Uterus (tissue), 4 donors: Measurements from ENCODE around the gene MRC2. TPM values are rescaled to one million over a fixed set of nuclear protein-coding genes. Genes with fewer than 3 reads are reported as not detected.

Experiments
- DNase-seq, 2 donors: peaks; one replicate each; pipeline ENCODE4 v3.0.0-alpha.2; 2019 to 2020
- H3K27ac ChIP-seq, 2 donors: fragments of 200-600 bp; sonication (generic); 1 replicate in 1 of 2; 2 replicates in 1 of 2; pipeline ENCODE4 v1.5.1; 2016 to 2018
- H3K27me3 ChIP-seq, 2 donors: fragments of 200-600 bp; sonication (generic); one replicate each; pipeline ENCODE4 v1.5.1; 2018 to 2019; ENCODE audit warnings: control low read depth in 1 of 2
- H3K36me3 ChIP-seq, 2 donors: fragments of 200-600 bp; sonication (generic); one replicate each; pipeline ENCODE4 v1.5.1; 2019; ENCODE audit warnings: control low read depth in 1 of 2
- H3K4me1 ChIP-seq, 2 donors: fragments of 200-600 bp; sonication (generic); one replicate each; pipeline ENCODE4 v1.5.1; 2018 to 2019; ENCODE audit warnings: control low read depth in 1 of 2
- H3K4me3 ChIP-seq, 2 donors: fragments of 200-600 bp; sonication (generic); 1 replicate in 1 of 2; 2 replicates in 1 of 2; pipeline ENCODE4 v1.5.1; 2018 to 2019; ENCODE audit warnings: mild to moderate bottlenecking in 1 of 2
- H3K9me3 ChIP-seq, 2 donors: fragments of 200-600 bp; sonication (generic); one replicate each; pipeline ENCODE4 v1.5.1; 2019; ENCODE audit warnings: control low read depth in 1 of 2
- POLR2A ChIP-seq, 2 donors: fragments of 450-650 bp; IDR thresholded peaks; one replicate each; pipeline ENCODE4 v1.6.1; 2016; ENCODE audit warnings: antibody characterized with exemption in 2 of 2, mild to moderate bottlenecking in 1 of 2, moderate library complexity in 1 of 2
- intact Hi-C: fragments of 100-400 bp; cut with DNase I; formaldehyde crosslinking; loops from one replicate; pipeline ENCODE4 v1.15.1; 2023; ENCODE audit warnings: low total_unique reads
- total RNA-seq, 4 donors: library from RNA; depleted of rRNA in 3 of 4; stranded (reverse); fragments of >200 nt in 3 of 4; gene quantifications; one replicate each; pipeline versions ENCODE4 v1.1.0 to v1.2.4, GENCODE V29; 2014 to 2023
- TF ChIP-seq, protein P1 (sequence below), 4 experiments: fragments of 200-600 bp in 2 of 4; fragments of 450-650 bp in 2 of 4; sonication (generic) in 2 of 4; IDR thresholded peaks; one replicate each; pipeline ENCODE4 v1.5.1; 2016 to 2019; ENCODE audit warnings: antibody characterized with exemption in 4 of 4, mild to moderate bottlenecking in 2 of 4, moderate library complexity in 1 of 4
- donor health status: DM: yes; HTN: yes; CAD: no.

Gene MRC2
- total RNA-seq, 4 donors from 2014 or later: 30.7 to 273 (median 102) TPM

DNA sequence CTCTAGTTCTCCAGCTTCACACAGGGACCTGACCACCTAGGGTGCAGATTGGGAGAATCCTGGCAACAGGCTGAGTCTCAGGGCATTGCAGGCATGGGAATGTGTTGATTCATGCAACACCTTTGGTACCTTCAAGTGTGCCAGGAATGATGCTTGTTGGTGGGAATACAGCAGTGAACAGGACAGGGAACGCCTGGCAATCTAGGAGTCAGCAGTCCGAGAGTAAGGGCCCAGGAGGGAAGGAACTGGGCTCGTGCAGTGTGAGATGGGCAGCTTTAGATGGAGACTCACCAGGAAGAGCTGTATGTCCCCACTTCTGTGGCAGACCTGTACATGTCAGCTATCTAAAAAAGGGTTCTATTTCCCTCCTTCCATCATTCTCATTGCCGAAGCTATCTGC lies 12.0 kb upstream of the MRC2 start:
- H3K36me3 ChIP-seq: no peaks in the 10 kb centered on the region
- TF ChIP-seq, protein P1, sequence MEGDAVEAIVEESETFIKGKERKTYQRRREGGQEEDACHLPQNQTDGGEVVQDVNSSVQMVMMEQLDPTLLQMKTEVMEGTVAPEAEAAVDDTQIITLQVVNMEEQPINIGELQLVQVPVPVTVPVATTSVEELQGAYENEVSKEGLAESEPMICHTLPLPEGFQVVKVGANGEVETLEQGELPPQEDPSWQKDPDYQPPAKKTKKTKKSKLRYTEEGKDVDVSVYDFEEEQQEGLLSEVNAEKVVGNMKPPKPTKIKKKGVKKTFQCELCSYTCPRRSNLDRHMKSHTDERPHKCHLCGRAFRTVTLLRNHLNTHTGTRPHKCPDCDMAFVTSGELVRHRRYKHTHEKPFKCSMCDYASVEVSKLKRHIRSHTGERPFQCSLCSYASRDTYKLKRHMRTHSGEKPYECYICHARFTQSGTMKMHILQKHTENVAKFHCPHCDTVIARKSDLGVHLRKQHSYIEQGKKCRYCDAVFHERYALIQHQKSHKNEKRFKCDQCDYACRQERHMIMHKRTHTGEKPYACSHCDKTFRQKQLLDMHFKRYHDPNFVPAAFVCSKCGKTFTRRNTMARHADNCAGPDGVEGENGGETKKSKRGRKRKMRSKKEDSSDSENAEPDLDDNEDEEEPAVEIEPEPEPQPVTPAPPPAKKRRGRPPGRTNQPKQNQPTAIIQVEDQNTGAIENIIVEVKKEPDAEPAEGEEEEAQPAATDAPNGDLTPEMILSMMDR (IDR thresholded peaks at IDR 0.05): no peak
- no peak for TF ChIP-seq POLR2A (IDR thresholded peaks at IDR 0.05)
- intact Hi-C loops: no loop called here

DNA sequence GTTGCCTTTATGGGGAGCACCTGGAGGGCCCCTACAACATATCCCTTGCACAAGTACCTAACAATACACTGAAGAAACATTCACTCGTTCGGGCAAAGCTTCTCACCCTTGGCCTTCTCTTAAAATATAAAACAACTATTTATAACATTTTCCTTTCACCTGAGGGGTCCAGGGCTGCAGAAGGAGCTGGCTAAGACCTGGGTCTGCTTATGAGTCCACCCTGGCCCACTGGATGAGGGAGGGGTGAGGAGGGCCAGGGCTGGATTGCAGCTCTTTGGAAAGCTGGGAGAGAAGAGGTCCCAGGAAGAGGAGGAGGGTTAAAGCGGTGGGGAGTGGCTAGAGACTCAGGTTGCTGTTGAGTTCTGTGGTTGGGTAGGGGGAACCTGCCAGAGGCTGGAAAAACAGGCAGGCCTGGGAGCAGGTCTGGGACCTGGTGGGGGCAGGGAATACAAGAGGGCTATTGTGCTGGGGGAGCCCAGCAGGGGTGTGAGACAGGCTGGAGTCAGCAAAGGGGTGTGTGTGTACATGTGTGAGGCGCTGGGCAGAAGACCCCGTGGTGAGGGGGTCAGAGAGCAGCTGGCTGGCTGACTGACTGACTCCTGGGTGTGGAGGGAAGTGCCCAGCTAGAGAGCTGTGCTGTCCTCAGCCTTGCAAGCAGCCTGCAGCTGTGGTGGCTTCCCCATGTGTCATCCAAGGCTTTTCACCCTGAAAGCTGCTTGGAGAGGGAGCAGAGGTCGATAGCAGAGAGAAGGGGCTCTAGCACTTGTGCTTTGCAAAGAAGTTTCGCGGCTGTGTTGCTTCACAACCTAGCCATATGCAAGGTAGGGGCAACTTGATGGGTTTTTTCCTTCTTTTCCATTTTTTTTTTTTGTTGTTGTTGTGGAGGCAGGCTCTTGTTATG lies 10.2 kb upstream of the MRC2 start:
- no peak for DNase-seq
- H3K36me3 ChIP-seq: no peaks in the 10 kb centered on the region
- H3K4me1 ChIP-seq: no peaks in the 10 kb centered on the region
- no peaks in the 10 kb centered on the region for H3K27me3 ChIP-seq
- H3K4me3 ChIP-seq: no peak overlapping the region
- intact Hi-C loops: no loop called here
- no peak for TF ChIP-seq POLR2A (IDR thresholded peaks at IDR 0.05)
- TF ChIP-seq, protein P1 (IDR thresholded peaks at IDR 0.05): no peak
- H3K27ac ChIP-seq: no peak overlapping the region
- no peaks in the 10 kb centered on the region for H3K9me3 ChIP-seq

More for the DNA sequence above, 12.0 kb upstream of the MRC2 start:
- Histone ChIP-seq H3K9me3 (no peaks in the 10 kb centered on the region), H3K27me3 (no peaks in the 10 kb centered on the region), H3K4me3 (no peak overlapping the region), H3K27ac (no peak overlapping the region), H3K4me1 (no peaks in the 10 kb centered on the region)
- DNase-seq: no peak

DNA sequence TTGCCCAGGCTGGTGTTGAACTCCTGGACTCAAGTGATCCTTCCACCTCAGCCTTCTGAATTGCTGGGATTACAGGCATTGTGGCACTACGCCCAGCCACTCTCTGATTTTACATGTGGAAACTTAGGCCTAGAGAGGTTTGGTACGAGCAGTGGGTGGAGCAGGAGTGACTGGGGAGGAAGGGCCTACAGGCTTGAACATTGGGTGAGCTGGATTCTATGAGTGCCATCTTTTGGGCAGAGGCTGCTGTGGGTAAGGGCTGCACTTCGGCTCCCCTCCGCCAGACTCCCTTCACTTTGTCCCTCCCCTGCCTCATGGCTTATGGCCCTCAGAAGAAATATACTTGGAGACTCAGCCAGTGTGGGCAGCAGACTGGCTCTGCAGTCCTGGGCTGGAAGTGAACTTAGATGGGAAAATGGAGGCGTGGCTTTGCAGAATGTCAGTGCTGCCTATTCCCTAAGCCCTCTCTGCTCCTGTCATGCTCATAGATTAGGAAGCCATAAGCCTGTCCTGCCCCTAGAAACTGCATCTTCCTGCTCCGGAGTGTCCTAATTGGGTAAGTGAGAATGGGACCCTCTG lies 9.5 kb upstream of the MRC2 start:
- no peak for TF ChIP-seq POLR2A (IDR thresholded peaks at IDR 0.05)
- TF ChIP-seq, protein P1 (IDR thresholded peaks at IDR 0.05): no peak
- H3K27me3 ChIP-seq: no peaks in the 10 kb centered on the region
- H3K4me1 ChIP-seq: no peaks in the 10 kb centered on the region
- H3K4me3 ChIP-seq: no peak overlapping the region
- no peaks in the 10 kb centered on the region for H3K36me3 ChIP-seq
- DNase-seq: no peak
- H3K27ac ChIP-seq: no peak overlapping the region
- H3K9me3 ChIP-seq: no peaks in the 10 kb centered on the region
- intact Hi-C loops: no loop called here

DNA sequence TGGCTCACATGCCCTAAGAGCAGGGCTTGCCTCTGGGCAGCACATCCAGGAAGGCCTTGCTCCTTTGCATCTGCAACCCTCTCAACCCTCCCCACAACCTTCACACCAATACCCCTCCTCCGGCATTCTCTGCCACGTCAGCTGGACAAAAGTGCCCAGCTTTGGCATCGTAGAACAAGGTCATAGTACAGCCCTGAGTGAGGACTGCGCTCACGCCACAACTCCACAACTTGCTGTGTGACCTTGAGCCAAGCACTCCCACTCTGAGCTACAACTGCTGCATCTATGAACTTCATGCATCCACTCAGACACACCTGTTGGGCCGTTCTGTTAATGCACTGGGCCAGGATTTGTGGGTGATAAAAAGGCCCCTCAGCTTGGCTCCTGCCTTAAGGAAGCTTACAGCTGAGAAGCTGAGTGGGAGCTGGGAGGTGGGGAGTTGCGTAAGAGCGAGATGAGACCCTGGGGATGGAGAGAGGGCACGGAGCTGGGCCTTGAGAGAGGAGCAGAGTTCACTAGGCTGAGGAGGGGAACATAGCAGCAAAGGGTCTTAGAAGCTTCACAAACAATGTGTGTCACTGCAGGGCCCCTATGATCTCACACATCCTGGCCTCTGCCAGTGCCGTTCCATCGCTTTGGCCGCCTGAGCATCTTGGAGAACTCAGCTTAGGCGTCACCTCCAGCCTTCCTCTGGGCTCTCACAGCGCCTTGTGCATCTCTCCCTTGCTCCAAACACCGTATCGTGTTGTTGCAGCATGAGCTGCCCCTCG lies 8.6 kb upstream of the MRC2 start:
- Histone ChIP-seq H3K36me3 (no peaks in the 10 kb centered on the region), H3K9me3 (no peaks in the 10 kb centered on the region), H3K27me3 (no peaks in the 10 kb centered on the region), H3K27ac (peak overlapping the region in 1 of 2 donors; percentile 22), H3K4me1 (no peaks in the 10 kb centered on the region), H3K4me3 (no peak overlapping the region)
- TF ChIP-seq, protein P1 (IDR thresholded peaks at IDR 0.05): no peak
- no peak for TF ChIP-seq POLR2A (IDR thresholded peaks at IDR 0.05)
- intact Hi-C loops: no loop called here
- no peak for DNase-seq
